ENCODE data around the gene CCN2.
"Not testable (repeated sequence)": the region's sequence is repeated elsewhere in the genome, so short reads cannot be mapped to it uniquely, and the experiment has no call there.

Gene CCN2

GRCh38 chr6:131937703-131938631 is 13.2 kb downstream of the CCN2 start:
- no peak for DNase-seq

GRCh38 chr6:131937226-131937625 is 13.9 kb downstream of the CCN2 start:
- DNase-seq: no peak

GRCh38 chr6:131936156-131936555 is 15.0 kb downstream of the CCN2 start:
- no peak for DNase-seq

GRCh38 chr6:131931063-131931750 is 20.0 kb downstream of the CCN2 start:
- no peak for DNase-seq

GRCh38 chr6:131929976-131930375 is 21.2 kb downstream of the CCN2 start:
- no peak for DNase-seq

- no peak for DNase-seq
Measured at GRCh38 chr6:131929264-131929663, 21.9 kb downstream of the CCN2 start.

GRCh38 chr6:131924881-131925474 is 26.2 kb downstream of the CCN2 start:
- DNase-seq: peak; percentile 29 to 43

GRCh38 chr6:131923356-131923755 is 27.8 kb downstream of the CCN2 start:
- DNase-seq: peak; percentile 32 to 69

GRCh38 chr6:131920656-131921055 is 30.5 kb downstream of the CCN2 start:
- DNase-seq: no peak

GRCh38 chr6:131918650-131919355 is 32.4 kb downstream of the CCN2 start:
- DNase-seq: no peak

GRCh38 chr6:131917763-131918649 is 33.2 kb downstream of the CCN2 start:
- DNase-seq: no peak

GRCh38 chr6:131917318-131917717 is 33.9 kb downstream of the CCN2 start:
- no peak for DNase-seq

GRCh38 chr6:131916847-131917246 is 34.3 kb downstream of the CCN2 start:
- no peak for DNase-seq

- not testable (repeated sequence) for DNase-seq
Measured at GRCh38 chr6:131916091-131916796, 34.9 kb downstream of the CCN2 start.

GRCh38 chr6:131914967-131915751 is 36.0 kb downstream of the CCN2 start:
- DNase-seq: peak in 1 of 2 experiments; percentile 45

- no peak for DNase-seq
Measured at GRCh38 chr6:131914234-131914633, 36.9 kb downstream of the CCN2 start.

- no peak for DNase-seq
Measured at GRCh38 chr6:131911951-131912350, 39.2 kb downstream of the CCN2 start.

- no peak for DNase-seq
Measured at GRCh38 chr6:131910956-131911355, 40.2 kb downstream of the CCN2 start.

GRCh38 chr6:131910219-131910589 is 41.0 kb downstream of the CCN2 start:
- DNase-seq: no peak

GRCh38 chr6:131909408-131910218 is 41.6 kb downstream of the CCN2 start:
- peak; percentile 18 to 76 for DNase-seq
